Neural cell (in vitro differentiated cells): ENCODE results near the gene ARHGEF7. TPM values are rescaled to one million over a fixed set of nuclear protein-coding genes. Genes with fewer than 3 reads are reported as not detected.

Experiments used
- H2AFZ ChIP-seq: fragments of 200-600, 300-800 bp; sonication (generic), shearing (Covaris generic); 2 replicates; pipeline ENCODE4 v1.6.0; 2014; ENCODE audit warnings: low read depth, mild to moderate bottlenecking, antibody characterized with exemption, low read length, moderate library complexity
- H3F3A ChIP-seq: fragments of 200-600 bp; shearing (Covaris generic); 2 replicates; pipeline ENCODE4 v1.6.1; 2016; ENCODE audit warnings: mild to moderate bottlenecking, moderate library complexity, mixed read lengths, antibody characterized with exemption, low read length; ENCODE audit not compliant: insufficient read depth, poor library complexity, severe bottlenecking
- H3K27ac ChIP-seq: fragments of 200-600, 300-800 bp; sonication (generic), shearing (Covaris generic); 2 replicates; pipeline ENCODE4 v1.5.1; 2014; ENCODE audit warnings: mild to moderate bottlenecking, low read length, moderate library complexity
- H3K27me3 ChIP-seq: fragments of 300-800, 200-600 bp; sonication (generic), shearing (Covaris generic); 2 replicates; pipeline ENCODE4 v1.6.0; 2014; ENCODE audit warnings: mild to moderate bottlenecking, low read depth, low read length, moderate library complexity; ENCODE audit not compliant: insufficient read depth
- H3K36me3 ChIP-seq: fragments of 300-800, 200-600 bp; sonication (generic), shearing (Covaris generic); 2 replicates; pipeline ENCODE4 v1.5.1; 2014; ENCODE audit warnings: mild to moderate bottlenecking, antibody characterized with exemption, low read length, moderate library complexity; ENCODE audit not compliant: insufficient read depth
- H3K4me2 ChIP-seq: fragments of 300-800, 200-600 bp; sonication (generic), shearing (Covaris generic); 2 replicates; pipeline ENCODE4 v1.6.0; 2014; ENCODE audit warnings: mild to moderate bottlenecking, low read length
- H3K4me3 ChIP-seq: fragments of 300-800, 200-600 bp; sonication (generic), shearing (Covaris generic); 2 replicates; pipeline ENCODE4 v1.5.1; 2014; ENCODE audit warnings: mild to moderate bottlenecking, low read length, moderate library complexity
- H3K79me2 ChIP-seq: fragments of 200-600 bp; shearing (Covaris generic); replicated peaks from 2 replicates; pipeline ENCODE4 v1.6.0; 2014; ENCODE audit warnings: mild to moderate bottlenecking, low read length, moderate library complexity; ENCODE audit not compliant: insufficient read depth
- H3K9ac ChIP-seq: fragments of 300-800, 200-600 bp; sonication (generic), shearing (Covaris generic); 2 replicates; pipeline ENCODE4 v1.6.1; 2016; ENCODE audit warnings: mild to moderate bottlenecking, low read length, mixed read lengths
- H3K9me2 ChIP-seq: fragments of 200-600 bp; shearing (Covaris generic); 2 replicates; pipeline ENCODE4 v1.6.1; 2016; ENCODE audit warnings: mild to moderate bottlenecking, low read length, mixed read lengths; ENCODE audit not compliant: insufficient read depth
- H3K9me3 ChIP-seq: fragments of 200-600, 300-800 bp; sonication (generic), shearing (Covaris generic); 2 replicates; pipeline ENCODE4 v1.6.1; 2016; ENCODE audit warnings: mild to moderate bottlenecking, mixed run types, low read length, moderate library complexity, mixed read lengths
- H4K20me1 ChIP-seq: fragments of 200-600 bp; shearing (Covaris generic); 2 replicates; pipeline ENCODE4 v1.6.1; 2016; ENCODE audit warnings: mild to moderate bottlenecking, mixed run types; ENCODE audit not compliant: insufficient read depth
- EP300 ChIP-seq: fragments of 450-650 bp; conservative IDR thresholded peaks from 2 replicates; pipeline ENCODE4 v1.6.1; 2014; ENCODE audit warnings: antibody characterized with exemption, mild to moderate bottlenecking, moderate library complexity; ENCODE audit not compliant: poor library complexity, severe bottlenecking
- EZH2 ChIP-seq: fragments of 200-600, 300-800 bp; shearing (Covaris generic), sonication (generic); IDR thresholded peaks from 2 replicates; pipeline ENCODE4 v1.6.1; 2014; ENCODE audit warnings: antibody characterized with exemption, low read length, borderline replicate concordance, mild to moderate bottlenecking; ENCODE audit not compliant: insufficient read depth, poor library complexity, severe bottlenecking
- MXI1 ChIP-seq: fragments of 450-650 bp; conservative IDR thresholded peaks from 2 replicates; pipeline ENCODE4 v1.6.1; 2014; ENCODE audit warnings: antibody characterized with exemption, mild to moderate bottlenecking; ENCODE audit not compliant: poor library complexity, severe bottlenecking
- POLR2AphosphoS5 ChIP-seq: IDR thresholded peaks from 2 replicates; pipeline ENCODE4 v1.6.1; 2012
- RAD21 ChIP-seq: fragments of 450-650 bp; conservative IDR thresholded peaks from 2 replicates; pipeline ENCODE4 v1.6.1; 2014; ENCODE audit warnings: antibody characterized with exemption, mild to moderate bottlenecking, moderate library complexity
- SMC3 ChIP-seq: fragments of 450-650 bp; conservative IDR thresholded peaks from 2 replicates; pipeline ENCODE4 v1.6.1; 2014; ENCODE audit warnings: antibody characterized with exemption, mild to moderate bottlenecking, moderate library complexity; ENCODE audit not compliant: poor library complexity
- TAF1 ChIP-seq: IDR thresholded peaks from 2 replicates; pipeline ENCODE4 v1.6.1; 2012; ENCODE audit warnings: low read depth
- polyA plus RNA-seq: library from polyadenylated mRNA; depleted of rRNA; stranded (reverse); fragments of >200 nt; gene quantifications from 2 replicates; pipeline ENCODE4 v1.2.3, GENCODE V29; 2014
- TF ChIP-seq, protein P1 (sequence below): fragments of 450-650 bp; IDR thresholded peaks from 2 replicates; pipeline ENCODE4 v1.5.1; 2014; ENCODE audit warnings: antibody characterized with exemption, mild to moderate bottlenecking, moderate library complexity; ENCODE audit not compliant: poor library complexity, severe bottlenecking
- TF ChIP-seq, protein P2 (sequence below): IDR thresholded peaks from 2 replicates; pipeline ENCODE4 v1.6.1; 2012; ENCODE audit warnings: borderline replicate concordance

Gene ARHGEF7
- polyA plus RNA-seq, 1 donor from 2014 or later: 155 TPM

DNA sequence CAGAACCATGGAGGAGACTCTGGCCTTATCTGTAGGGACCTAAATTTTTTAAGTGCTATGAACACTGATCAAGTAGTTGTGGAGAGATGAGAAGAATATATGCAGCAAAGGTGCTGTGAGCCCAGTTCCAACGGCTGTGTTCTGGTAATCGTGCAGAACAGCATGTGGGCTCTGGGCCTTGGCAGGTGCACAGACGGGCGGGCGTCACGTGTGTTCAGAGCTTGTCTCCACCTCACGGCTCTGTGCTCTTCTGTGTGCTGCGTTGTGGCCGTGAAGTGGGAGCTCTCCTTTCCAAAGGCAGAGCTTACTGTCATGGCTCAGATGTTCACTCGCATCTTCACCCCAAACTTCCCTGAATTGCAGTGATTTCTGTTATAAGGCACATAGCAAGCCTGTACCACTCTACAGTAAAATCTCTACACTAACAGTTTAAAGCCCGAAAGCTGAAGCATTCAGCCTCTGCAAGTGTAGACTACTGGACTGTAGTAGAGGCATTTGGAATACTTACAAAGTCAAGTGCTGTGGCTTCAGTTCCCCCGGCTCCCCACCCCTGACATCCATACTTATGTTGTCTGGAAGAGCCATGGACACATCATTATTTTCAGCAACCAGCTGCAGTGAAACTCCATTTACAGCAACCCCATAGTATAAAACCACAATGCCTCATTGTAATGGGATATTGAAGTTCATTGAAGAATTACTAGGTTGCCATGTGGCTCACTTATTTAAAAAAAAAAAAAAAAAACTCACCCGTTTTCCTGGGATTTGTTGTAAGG, 177.8 kb downstream of the ARHGEF7 start:
- H4K20me1 ChIP-seq: no peaks in the 10 kb centered on the region
- H2AFZ ChIP-seq: no peak overlapping the region
- no peaks in the 10 kb centered on the region for H3K27me3 ChIP-seq
- TF ChIP-seq POLR2AphosphoS5 (no peak), EZH2 (no peak), RAD21 (no peak), SMC3 (no peak), MXI1 (no peak), EP300 (no peak), TAF1 (no peak)
- TF ChIP-seq, protein P1, sequence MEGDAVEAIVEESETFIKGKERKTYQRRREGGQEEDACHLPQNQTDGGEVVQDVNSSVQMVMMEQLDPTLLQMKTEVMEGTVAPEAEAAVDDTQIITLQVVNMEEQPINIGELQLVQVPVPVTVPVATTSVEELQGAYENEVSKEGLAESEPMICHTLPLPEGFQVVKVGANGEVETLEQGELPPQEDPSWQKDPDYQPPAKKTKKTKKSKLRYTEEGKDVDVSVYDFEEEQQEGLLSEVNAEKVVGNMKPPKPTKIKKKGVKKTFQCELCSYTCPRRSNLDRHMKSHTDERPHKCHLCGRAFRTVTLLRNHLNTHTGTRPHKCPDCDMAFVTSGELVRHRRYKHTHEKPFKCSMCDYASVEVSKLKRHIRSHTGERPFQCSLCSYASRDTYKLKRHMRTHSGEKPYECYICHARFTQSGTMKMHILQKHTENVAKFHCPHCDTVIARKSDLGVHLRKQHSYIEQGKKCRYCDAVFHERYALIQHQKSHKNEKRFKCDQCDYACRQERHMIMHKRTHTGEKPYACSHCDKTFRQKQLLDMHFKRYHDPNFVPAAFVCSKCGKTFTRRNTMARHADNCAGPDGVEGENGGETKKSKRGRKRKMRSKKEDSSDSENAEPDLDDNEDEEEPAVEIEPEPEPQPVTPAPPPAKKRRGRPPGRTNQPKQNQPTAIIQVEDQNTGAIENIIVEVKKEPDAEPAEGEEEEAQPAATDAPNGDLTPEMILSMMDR: no peak
- TF ChIP-seq, protein P2, sequence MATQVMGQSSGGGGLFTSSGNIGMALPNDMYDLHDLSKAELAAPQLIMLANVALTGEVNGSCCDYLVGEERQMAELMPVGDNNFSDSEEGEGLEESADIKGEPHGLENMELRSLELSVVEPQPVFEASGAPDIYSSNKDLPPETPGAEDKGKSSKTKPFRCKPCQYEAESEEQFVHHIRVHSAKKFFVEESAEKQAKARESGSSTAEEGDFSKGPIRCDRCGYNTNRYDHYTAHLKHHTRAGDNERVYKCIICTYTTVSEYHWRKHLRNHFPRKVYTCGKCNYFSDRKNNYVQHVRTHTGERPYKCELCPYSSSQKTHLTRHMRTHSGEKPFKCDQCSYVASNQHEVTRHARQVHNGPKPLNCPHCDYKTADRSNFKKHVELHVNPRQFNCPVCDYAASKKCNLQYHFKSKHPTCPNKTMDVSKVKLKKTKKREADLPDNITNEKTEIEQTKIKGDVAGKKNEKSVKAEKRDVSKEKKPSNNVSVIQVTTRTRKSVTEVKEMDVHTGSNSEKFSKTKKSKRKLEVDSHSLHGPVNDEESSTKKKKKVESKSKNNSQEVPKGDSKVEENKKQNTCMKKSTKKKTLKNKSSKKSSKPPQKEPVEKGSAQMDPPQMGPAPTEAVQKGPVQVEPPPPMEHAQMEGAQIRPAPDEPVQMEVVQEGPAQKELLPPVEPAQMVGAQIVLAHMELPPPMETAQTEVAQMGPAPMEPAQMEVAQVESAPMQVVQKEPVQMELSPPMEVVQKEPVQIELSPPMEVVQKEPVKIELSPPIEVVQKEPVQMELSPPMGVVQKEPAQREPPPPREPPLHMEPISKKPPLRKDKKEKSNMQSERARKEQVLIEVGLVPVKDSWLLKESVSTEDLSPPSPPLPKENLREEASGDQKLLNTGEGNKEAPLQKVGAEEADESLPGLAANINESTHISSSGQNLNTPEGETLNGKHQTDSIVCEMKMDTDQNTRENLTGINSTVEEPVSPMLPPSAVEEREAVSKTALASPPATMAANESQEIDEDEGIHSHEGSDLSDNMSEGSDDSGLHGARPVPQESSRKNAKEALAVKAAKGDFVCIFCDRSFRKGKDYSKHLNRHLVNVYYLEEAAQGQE: no peak
- no peak overlapping the region for H3K4me2 ChIP-seq
- no peaks in the 10 kb centered on the region for H3K9me3 ChIP-seq
- no peak overlapping the region for H3K9ac ChIP-seq
- peaks cover 18% of the 10 kb centered on the region for H3K36me3 ChIP-seq
- no peaks in the 10 kb centered on the region for H3F3A ChIP-seq
- H3K4me3 ChIP-seq: no peak overlapping the region
- no peaks in the 10 kb centered on the region for H3K79me2 ChIP-seq
- no peak overlapping the region for H3K27ac ChIP-seq
- H3K9me2 ChIP-seq: no peaks in the 10 kb centered on the region

DNA sequence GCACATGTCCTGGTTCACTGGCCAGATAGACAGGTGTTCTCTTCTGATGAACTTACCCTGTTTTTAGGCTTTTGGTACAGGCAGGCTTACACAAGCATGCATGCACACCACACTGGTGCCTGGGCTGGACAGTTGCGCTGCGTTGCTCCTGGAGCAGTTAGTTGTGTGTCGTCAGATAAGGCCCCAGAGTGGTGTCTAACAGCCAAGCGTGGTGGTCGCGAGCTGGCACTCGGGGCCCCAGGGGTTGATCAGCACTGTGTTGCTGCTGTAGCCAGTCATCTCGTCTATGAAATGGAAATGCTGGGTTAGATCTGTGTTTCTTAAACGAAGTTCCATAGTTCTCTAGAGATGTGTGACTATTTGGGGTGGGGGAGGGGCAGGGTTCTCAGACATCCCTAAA, 180.8 kb downstream of the ARHGEF7 start:
- TF ChIP-seq TAF1: no peak
- TF ChIP-seq EZH2: no peak
- TF ChIP-seq SMC3: no peak
- TF ChIP-seq MXI1: no peak
- TF ChIP-seq, protein P2: no peak
- no peak overlapping the region for H3K4me3 ChIP-seq
- H3K36me3 ChIP-seq: peaks cover 8% of the 10 kb centered on the region
- no peak overlapping the region for H2AFZ ChIP-seq
- H3K27ac ChIP-seq: no peak overlapping the region
- no peaks in the 10 kb centered on the region for H3K79me2 ChIP-seq
- no peak overlapping the region for H3K9ac ChIP-seq
- no peaks in the 10 kb centered on the region for H3K9me2 ChIP-seq
- no peak overlapping the region for H3K4me2 ChIP-seq
- no peaks in the 10 kb centered on the region for H3K9me3 ChIP-seq
- no peaks in the 10 kb centered on the region for H3K27me3 ChIP-seq
- H4K20me1 ChIP-seq: no peaks in the 10 kb centered on the region
- no peaks in the 10 kb centered on the region for H3F3A ChIP-seq
